Measurements from ENCODE around the gene ANKRD13B.

GRCh38 chr17:29633886-29634285 is 41.0 kb downstream of the ANKRD13B start:
- TF ChIP-seq POLR2A (IDR thresholded peaks at IDR 0.05) (no peak), CTCF (IDR thresholded peaks at IDR 0.05) (no peak)

Measured in stomach (tissue), 4 donors.